Measurements from ENCODE around the gene ARHGEF28. TPM values are rescaled to one million over a fixed set of nuclear protein-coding genes. Genes with fewer than 3 reads are reported as not detected.

The ARHGEF28 gene
- total RNA-seq, 2 donors from 2014 or later, result 7.6 to 8.0 TPM

DNA sequence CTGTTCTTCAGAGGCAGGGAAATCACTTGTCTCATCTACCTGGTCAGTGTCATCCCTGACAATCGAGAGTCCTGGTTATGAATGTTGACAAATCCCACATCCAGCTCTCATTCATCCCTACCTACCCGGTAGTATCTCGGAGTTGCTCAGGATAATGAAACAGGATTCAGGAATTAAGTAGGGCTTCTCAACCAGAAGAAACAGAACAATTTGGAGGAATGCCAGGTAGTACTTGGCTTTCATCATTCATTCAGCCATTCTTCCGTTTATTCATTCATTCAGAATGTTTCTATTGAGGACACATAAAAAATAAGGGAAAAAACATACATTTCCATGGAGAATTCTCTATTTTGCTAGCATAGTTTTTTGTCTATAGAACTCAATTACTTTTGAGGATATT, 195.0 kb downstream of the ARHGEF28 start:
- intact Hi-C loops (cut with DNase I), result no loop called here
- no peak overlapping the region for H3K4me3 ChIP-seq
- H3K9me3 ChIP-seq, result no peaks in the 10 kb centered on the region
- TF ChIP-seq, protein P1, sequence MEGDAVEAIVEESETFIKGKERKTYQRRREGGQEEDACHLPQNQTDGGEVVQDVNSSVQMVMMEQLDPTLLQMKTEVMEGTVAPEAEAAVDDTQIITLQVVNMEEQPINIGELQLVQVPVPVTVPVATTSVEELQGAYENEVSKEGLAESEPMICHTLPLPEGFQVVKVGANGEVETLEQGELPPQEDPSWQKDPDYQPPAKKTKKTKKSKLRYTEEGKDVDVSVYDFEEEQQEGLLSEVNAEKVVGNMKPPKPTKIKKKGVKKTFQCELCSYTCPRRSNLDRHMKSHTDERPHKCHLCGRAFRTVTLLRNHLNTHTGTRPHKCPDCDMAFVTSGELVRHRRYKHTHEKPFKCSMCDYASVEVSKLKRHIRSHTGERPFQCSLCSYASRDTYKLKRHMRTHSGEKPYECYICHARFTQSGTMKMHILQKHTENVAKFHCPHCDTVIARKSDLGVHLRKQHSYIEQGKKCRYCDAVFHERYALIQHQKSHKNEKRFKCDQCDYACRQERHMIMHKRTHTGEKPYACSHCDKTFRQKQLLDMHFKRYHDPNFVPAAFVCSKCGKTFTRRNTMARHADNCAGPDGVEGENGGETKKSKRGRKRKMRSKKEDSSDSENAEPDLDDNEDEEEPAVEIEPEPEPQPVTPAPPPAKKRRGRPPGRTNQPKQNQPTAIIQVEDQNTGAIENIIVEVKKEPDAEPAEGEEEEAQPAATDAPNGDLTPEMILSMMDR (IDR thresholded peaks at IDR 0.05), result no peak
- H3K4me1 ChIP-seq, result no peaks in the 10 kb centered on the region
- DNase-seq, result no peak
- H3K9ac ChIP-seq (ENCODE audit: low read depth in 2 of 2, low read length in 2 of 2), result no peak overlapping the region
- H3K27me3 ChIP-seq, result no peaks in the 10 kb centered on the region
- no peaks in the 10 kb centered on the region for H3K36me3 ChIP-seq
- H3K27ac ChIP-seq, result no peak overlapping the region

DNA sequence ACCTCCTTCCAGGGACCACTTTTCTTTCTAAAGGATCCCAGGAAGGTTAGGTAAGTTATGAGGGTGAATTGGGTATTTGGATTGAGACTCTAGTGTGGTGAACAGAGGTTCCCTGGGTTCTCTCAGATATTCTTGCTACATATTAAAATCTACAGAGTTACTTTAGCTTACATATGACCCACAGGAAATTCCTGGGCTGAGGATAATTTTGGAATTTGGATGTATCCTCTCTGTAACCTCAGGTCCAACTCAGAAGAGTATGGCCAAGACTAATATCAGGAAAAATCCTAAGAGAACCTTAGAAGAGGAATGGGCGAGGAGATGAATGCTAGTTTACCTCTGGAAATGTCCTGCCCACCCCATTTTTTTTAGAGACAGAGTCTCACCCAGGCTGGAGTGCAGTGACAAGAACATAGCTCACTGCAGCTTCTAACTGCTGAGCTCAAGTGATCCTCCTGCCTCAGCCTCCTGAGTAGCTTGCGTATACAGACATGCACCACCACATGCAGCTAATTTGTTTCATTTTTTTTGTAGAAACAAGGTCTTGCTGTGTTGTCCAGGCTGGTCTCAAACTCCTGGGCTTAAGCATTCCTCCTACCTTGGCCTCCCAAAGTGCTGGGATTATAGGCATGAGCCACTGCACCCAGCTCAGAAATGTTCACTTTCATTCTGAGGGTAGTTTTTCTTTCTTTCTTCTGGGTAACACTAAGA, 196.4 kb downstream of the ARHGEF28 start:
- H3K27me3 ChIP-seq, result no peaks in the 10 kb centered on the region
- H3K4me3 ChIP-seq, result no peak overlapping the region
- H3K27ac ChIP-seq, result no peak overlapping the region
- TF ChIP-seq, protein P1 (IDR thresholded peaks at IDR 0.05), result no peak
- no peak for DNase-seq
- intact Hi-C loops (cut with DNase I), result no loop called here
- H3K4me1 ChIP-seq, result no peaks in the 10 kb centered on the region
- H3K9ac ChIP-seq (ENCODE audit: low read depth in 2 of 2, low read length in 2 of 2), result no peak overlapping the region
- H3K9me3 ChIP-seq, result no peaks in the 10 kb centered on the region
- no peaks in the 10 kb centered on the region for H3K36me3 ChIP-seq

DNA sequence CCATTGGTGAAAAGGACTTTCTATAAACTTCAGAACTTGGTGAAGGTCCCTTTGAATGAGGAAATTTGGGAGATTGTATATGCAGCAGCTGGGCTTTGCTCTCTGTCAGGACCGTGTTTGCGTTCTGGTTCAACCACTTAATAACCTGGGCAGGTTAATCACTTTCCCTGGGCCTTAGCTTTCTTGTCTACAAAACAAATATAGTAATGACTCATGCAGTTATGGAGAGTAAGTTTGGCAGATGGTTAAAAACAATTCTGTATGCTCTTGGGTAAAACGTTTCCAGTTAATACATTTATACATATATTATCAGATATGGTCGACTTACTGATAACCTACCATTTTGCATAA, 197.0 kb downstream of the ARHGEF28 start:
- Histone ChIP-seq H3K36me3 (no peaks in the 10 kb centered on the region), H3K27ac (no peak overlapping the region), H3K4me1 (no peaks in the 10 kb centered on the region), H3K9me3 (no peaks in the 10 kb centered on the region), H3K4me3 (no peak overlapping the region), H3K27me3 (no peaks in the 10 kb centered on the region), H3K9ac (ENCODE audit: low read depth in 2 of 2, low read length in 2 of 2) (no peak overlapping the region)
- DNase-seq, result no peak
- intact Hi-C loops (cut with DNase I), result no loop called here
- TF ChIP-seq, protein P1 (IDR thresholded peaks at IDR 0.05), result no peak

DNA sequence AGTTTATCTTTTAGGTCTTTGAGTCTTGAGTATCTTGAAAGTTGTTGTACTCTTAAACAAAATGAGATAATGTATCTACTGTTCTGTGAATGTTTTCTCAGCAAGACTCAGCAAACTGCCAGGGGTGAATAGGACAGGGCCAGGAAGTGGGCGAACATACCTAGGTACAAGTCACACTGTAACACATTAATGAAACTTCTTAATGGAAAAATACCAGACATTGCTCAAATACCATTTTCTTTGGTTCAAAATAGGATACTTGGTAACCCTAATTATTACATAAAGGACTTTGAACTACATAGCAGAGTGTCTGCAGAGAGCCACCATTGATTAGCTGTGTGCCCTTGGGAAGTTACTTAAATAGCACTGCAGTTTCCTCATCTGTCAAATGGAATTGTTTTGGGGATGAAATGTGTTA, 197.5 kb downstream of the ARHGEF28 start:
- Histone ChIP-seq H3K9me3 (no peaks in the 10 kb centered on the region), H3K36me3 (no peaks in the 10 kb centered on the region), H3K4me3 (no peak overlapping the region), H3K9ac (ENCODE audit: low read depth in 2 of 2, low read length in 2 of 2) (no peak overlapping the region), H3K27ac (no peak overlapping the region), H3K27me3 (no peaks in the 10 kb centered on the region), H3K4me1 (no peaks in the 10 kb centered on the region)
- TF ChIP-seq, protein P1 (IDR thresholded peaks at IDR 0.05), result no peak
- intact Hi-C loops (cut with DNase I), result no loop called here
- no peak for DNase-seq

DNA sequence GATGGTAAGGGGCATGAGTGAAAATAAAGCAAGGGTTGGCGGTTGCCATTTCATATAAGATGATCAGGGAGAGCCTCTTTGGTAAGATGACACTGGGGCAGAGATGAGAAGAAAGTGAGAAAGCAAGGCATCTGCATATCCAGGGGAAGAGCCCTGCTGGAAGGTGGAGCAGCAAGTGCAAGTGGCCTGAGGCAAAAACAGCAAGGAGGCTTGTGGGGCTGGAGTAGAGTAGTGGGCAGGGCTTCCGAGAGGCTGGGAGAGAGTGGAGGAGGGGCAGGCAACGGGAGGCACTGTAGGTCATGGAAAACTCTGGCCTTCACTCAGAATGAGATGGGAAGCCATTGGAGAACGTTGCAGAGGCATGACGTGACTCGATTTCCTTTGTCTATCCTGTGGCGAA, 199.2 kb downstream of the ARHGEF28 start:
- no peak for DNase-seq
- no peaks in the 10 kb centered on the region for H3K9me3 ChIP-seq
- no peak overlapping the region for H3K4me3 ChIP-seq
- TF ChIP-seq, protein P1 (IDR thresholded peaks at IDR 0.05), result no peak
- H3K9ac ChIP-seq (ENCODE audit: low read depth in 2 of 2, low read length in 2 of 2), result no peak overlapping the region
- H3K4me1 ChIP-seq, result no peaks in the 10 kb centered on the region
- H3K27me3 ChIP-seq, result no peaks in the 10 kb centered on the region
- H3K36me3 ChIP-seq, result no peaks in the 10 kb centered on the region
- intact Hi-C loops (cut with DNase I), result no loop called here
- no peak overlapping the region for H3K27ac ChIP-seq

All from colonic mucosa (tissue), 4 donors.